C4-2B (cell line): Measurements from ENCODE around the gene KRTDAP.

Experiments
- CTCF ChIP-seq: fragments of 450-650 bp; conservative IDR thresholded peaks from 2 replicates; pipeline ENCODE4 v1.5.1; 2017; ENCODE audit warnings: mild to moderate bottlenecking
- ZFX ChIP-seq: fragments of 450-650 bp; IDR thresholded peaks from 2 replicates; pipeline ENCODE4 v1.6.1; 2017

GRCh38 chr19:35447606-35448469, 42.4 kb downstream of the KRTDAP start, which contains the start of gene FFAR2:
- no peak for TF ChIP-seq CTCF
- TF ChIP-seq ZFX: no peak
